Measurements from ENCODE around the gene SORBS2. TPM values are rescaled to one million over a fixed set of nuclear protein-coding genes. Genes with fewer than 3 reads are reported as not detected.

The SORBS2 gene
- total and polyA plus RNA-seq, 4 experiments from 2014 or later, result not detected

- H3K36me3 Mint-ChIP-seq, result no peaks in the 10 kb centered on the region
- POLR2A ChIA-PET (ENCODE audit: partially characterized antibody), result no interaction called here
- CTCF ChIA-PET (ENCODE audit: partially characterized antibody), result no interaction called here
Observed at GRCh38 chr4:185602397-185602796, 209.6 kb downstream of the SORBS2 start.

DNA sequence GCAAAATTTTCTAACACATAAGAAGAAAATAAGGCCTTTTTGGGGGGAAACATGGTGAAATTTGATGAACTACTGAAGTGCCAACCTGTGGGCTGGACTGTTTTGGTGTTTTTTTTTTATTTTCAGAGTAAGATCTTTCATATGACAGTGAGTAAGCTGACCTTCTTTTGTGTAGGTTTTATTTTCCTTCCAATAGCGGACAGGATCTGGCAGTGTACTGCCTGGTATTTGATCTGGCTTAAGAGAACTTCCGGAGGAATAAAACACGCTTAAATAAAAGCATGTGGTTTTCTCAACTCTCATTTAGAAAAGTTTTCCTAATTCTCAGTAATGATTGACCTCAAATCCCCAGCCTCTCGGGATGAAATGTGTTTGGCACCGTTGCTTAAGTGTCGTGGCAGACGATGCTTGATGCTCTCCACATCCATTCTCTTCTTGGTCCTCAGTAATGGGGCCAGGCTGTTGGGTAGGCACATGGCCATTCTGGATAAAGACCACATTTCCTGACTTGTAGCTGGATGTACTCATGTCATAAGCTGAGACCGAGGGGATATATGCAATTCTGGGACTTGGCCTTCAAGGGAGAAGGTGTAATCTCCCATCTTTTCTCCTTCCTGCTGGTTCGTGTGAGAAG lies 211.1 kb downstream of the SORBS2 start:
- peaks cover 13 to 16% of the 10 kb centered on the region in 2 donors for H3K27me3 Mint-ChIP-seq
- peaks cover 0 to 6% (median 0%) of the 10 kb centered on the region in 4 donors for H3K4me1 Mint-ChIP-seq
- peaks cover 3% of the 10 kb centered on the region for H3K27me3 ChIP-seq (ENCODE audit: insufficient read depth, low read length)
- no peak overlapping the region for H3K27ac Mint-ChIP-seq
- H3K4me3 Mint-ChIP-seq, result no peak overlapping the region
- no peak overlapping the region for H3K4me3 ChIP-seq (ENCODE audit: low read length in 2 of 2)
- H3K4me1 ChIP-seq (ENCODE audit: insufficient read depth, low read length), result no peaks in the 10 kb centered on the region
- H3K36me3 Mint-ChIP-seq, result no peaks in the 10 kb centered on the region
- ChIA-PET CTCF (ENCODE audit: partially characterized antibody) (interaction anchor here (0.8 to 4.5 kb wide), 4 partner anchors 7 to 11 kb away, joined by 3 to 47 read pairs (median 6); no protein-coding TSS in a partner anchor), POLR2A (ENCODE audit: partially characterized antibody) (no interaction called here)
- no peaks in the 10 kb centered on the region for H3K36me3 ChIP-seq (ENCODE audit: insufficient read depth, low read length)
- no peak overlapping the region for H3K27ac ChIP-seq (ENCODE audit: low read depth, low read length)
- no peaks in the 10 kb centered on the region for H3K9me3 ChIP-seq (ENCODE audit: control insufficient read depth in 1 of 2, low read length in 2 of 2)
- peaks cover 0 to 2% (median 0%) of the 10 kb centered on the region in 8 donors for H3K9me3 Mint-ChIP-seq
- intact Hi-C loops (cut with micrococcal nuclease), result no loop called here
- no peak for DNase-seq

More at GRCh38 chr4:185602397-185602796, 209.6 kb downstream of the SORBS2 start:
- H3K27me3 ChIP-seq (ENCODE audit: insufficient read depth, low read length), result peaks cover 3% of the 10 kb centered on the region
- Mint-ChIP-seq H3K9me3 (peaks cover 0 to 2% (median 0%) of the 10 kb centered on the region in 8 donors), H3K27ac (no peak overlapping the region), H3K27me3 (peaks cover 12 to 13% of the 10 kb centered on the region in 2 donors), H3K4me1 (peaks cover 0 to 4% (median 0%) of the 10 kb centered on the region in 4 donors), H3K4me3 (no peak overlapping the region)
- no peak for DNase-seq
- no peak overlapping the region for H3K4me3 ChIP-seq (ENCODE audit: low read length in 2 of 2)
- H3K9me3 ChIP-seq (ENCODE audit: control insufficient read depth in 1 of 2, low read length in 2 of 2), result no peaks in the 10 kb centered on the region
- H3K27ac ChIP-seq (ENCODE audit: low read depth, low read length), result no peak overlapping the region
- no peaks in the 10 kb centered on the region for H3K4me1 ChIP-seq (ENCODE audit: insufficient read depth, low read length)
- intact Hi-C loops (cut with micrococcal nuclease), result no loop called here
- H3K36me3 ChIP-seq (ENCODE audit: insufficient read depth, low read length), result no peaks in the 10 kb centered on the region

GRCh38 chr4:185599553-185600243 lies 212.3 kb downstream of the SORBS2 start:
- POLR2A ChIA-PET (ENCODE audit: partially characterized antibody), result no interaction called here

DNA sequence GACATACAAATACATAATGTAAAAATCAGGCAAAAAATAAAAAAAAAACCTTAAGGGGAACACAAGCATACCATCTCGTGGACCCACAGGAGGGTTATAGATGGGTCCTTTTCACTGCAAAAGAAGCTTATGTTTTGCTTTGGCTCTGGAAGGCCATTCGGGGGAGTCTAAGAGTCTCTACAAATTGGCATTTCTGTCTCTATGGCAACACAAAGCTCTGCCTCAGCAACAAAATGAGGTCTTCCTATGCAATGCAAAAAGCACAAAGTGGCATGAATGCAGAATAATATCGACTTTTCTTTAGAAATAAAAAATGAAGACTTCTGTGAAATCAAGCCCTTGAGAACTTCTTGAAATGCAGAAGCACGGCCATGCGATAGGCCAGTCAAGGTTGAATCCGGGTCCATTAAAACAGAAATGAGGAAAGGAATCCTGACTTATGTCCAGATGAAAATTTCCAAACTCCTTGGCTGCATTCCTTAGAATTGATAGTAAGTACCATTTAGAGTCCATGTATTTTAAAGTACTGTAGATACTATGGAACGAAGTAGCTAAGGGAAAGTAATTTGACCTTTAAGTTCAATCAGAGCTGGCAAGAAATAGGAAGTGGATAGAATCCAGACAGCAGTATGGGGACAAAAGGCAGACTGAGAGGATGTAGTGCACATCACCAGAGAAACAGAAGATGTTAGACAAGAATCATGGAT lies 213.0 kb downstream of the SORBS2 start:
- Histone ChIP-seq H3K4me1 (ENCODE audit: insufficient read depth, low read length) (no peaks in the 10 kb centered on the region), H3K27ac (ENCODE audit: low read depth, low read length) (no peak overlapping the region), H3K9me3 (ENCODE audit: control insufficient read depth in 1 of 2, low read length in 2 of 2) (no peaks in the 10 kb centered on the region), H3K4me3 (ENCODE audit: low read length in 2 of 2) (no peak overlapping the region), H3K36me3 (ENCODE audit: insufficient read depth, low read length) (no peaks in the 10 kb centered on the region), H3K27me3 (ENCODE audit: insufficient read depth, low read length) (peaks cover 3% of the 10 kb centered on the region)
- H3K4me3 Mint-ChIP-seq, result no peak overlapping the region
- DNase-seq, result no peak
- no peak overlapping the region for H3K27ac Mint-ChIP-seq
- ChIA-PET CTCF (ENCODE audit: partially characterized antibody) (interaction anchor here (0.7 to 4.5 kb wide), 16 partner anchors 9 to 563 kb away, joined by 3 to 47 read pairs (median 4); partner anchors contain the start of genes CCDC110 and UFSP2), POLR2A (ENCODE audit: partially characterized antibody) (no interaction called here)
- H3K9me3 Mint-ChIP-seq, result peaks cover 0 to 2% (median 0%) of the 10 kb centered on the region in 8 donors
- peaks cover 0 to 6% (median 0%) of the 10 kb centered on the region in 4 donors for H3K4me1 Mint-ChIP-seq
- peaks cover 11 to 13% of the 10 kb centered on the region in 2 donors for H3K27me3 Mint-ChIP-seq
- intact Hi-C loops (cut with micrococcal nuclease), result loop anchor here (10.0 kb wide), 1 partner anchor 394 kb away; the partner anchor contains the start of genes CFAP97 and SNX25
- H3K36me3 Mint-ChIP-seq, result no peaks in the 10 kb centered on the region

More at GRCh38 chr4:185599553-185600243, 212.3 kb downstream of the SORBS2 start:
- H3K27me3 Mint-ChIP-seq, result peaks cover 13 to 16% of the 10 kb centered on the region in 2 donors
- no peak overlapping the region for H3K4me3 Mint-ChIP-seq
- H3K27ac Mint-ChIP-seq, result peak overlapping the region in 1 of 7 donors; percentile 25
- Histone ChIP-seq H3K27me3 (ENCODE audit: insufficient read depth, low read length) (peaks cover 3% of the 10 kb centered on the region), H3K36me3 (ENCODE audit: insufficient read depth, low read length) (no peaks in the 10 kb centered on the region), H3K4me3 (ENCODE audit: low read length in 2 of 2) (no peak overlapping the region), H3K27ac (ENCODE audit: low read depth, low read length) (no peak overlapping the region), H3K4me1 (ENCODE audit: insufficient read depth, low read length) (no peaks in the 10 kb centered on the region), H3K9me3 (ENCODE audit: control insufficient read depth in 1 of 2, low read length in 2 of 2) (no peaks in the 10 kb centered on the region)
- peaks cover 0 to 2% (median 0%) of the 10 kb centered on the region in 8 donors for H3K9me3 Mint-ChIP-seq
- DNase-seq, result no peak
- peaks cover 0 to 6% (median 0%) of the 10 kb centered on the region in 4 donors for H3K4me1 Mint-ChIP-seq
- H3K36me3 Mint-ChIP-seq, result no peaks in the 10 kb centered on the region
- CTCF ChIA-PET (ENCODE audit: partially characterized antibody), result interaction anchor here (1.0 to 4.5 kb wide), 3 partner anchors 8 to 39 kb away, joined by 3 to 47 read pairs (median 6); no protein-coding TSS in a partner anchor
- intact Hi-C loops (cut with micrococcal nuclease), result loop anchor here (10.0 kb wide), 1 partner anchor 395 kb away; the partner anchor contains the start of genes CFAP97 and SNX25

DNA sequence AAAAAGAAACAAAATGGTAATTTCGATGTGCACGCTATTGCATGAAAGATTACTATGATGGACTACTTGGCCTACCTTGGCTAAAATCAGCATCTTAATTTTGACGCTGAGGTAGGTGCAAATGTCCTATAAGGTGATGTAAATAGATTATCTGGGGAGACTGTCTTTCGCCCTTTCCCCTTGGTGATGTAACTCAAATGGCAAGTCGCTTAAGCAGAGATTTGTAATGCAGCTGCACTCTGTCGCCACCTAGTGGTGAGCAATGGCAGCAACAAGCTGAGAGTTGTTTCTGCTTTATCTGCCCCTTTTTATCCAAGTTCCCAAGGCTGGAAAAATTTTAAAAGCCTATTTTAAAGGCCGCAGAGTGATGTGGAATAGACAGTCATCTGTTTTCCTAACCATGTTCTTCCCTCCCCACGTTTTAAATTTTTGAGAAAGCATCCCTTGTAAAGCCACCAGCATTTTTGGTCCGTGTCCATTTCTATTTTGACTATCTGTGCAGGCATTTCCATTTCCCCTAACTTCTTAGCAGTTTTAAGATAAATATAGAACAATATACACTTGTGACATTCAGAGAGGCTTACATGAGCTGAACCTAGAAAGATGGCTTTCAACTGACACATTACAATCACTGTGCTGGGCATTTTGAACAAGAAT lies 214.3 kb downstream of the SORBS2 start:
- Mint-ChIP-seq H3K27me3 (peaks cover 13 to 16% of the 10 kb centered on the region in 2 donors), H3K9me3 (peaks cover 0 to 2% (median 0%) of the 10 kb centered on the region in 8 donors), H3K4me3 (no peak overlapping the region), H3K36me3 (no peaks in the 10 kb centered on the region), H3K4me1 (peaks cover 0 to 6% (median 0%) of the 10 kb centered on the region in 4 donors), H3K27ac (no peak overlapping the region)
- no peaks in the 10 kb centered on the region for H3K4me1 ChIP-seq (ENCODE audit: insufficient read depth, low read length)
- no peak overlapping the region for H3K27ac ChIP-seq (ENCODE audit: low read depth, low read length)
- peak; percentile 53 to 63 (median 57) for DNase-seq
- no peaks in the 10 kb centered on the region for H3K9me3 ChIP-seq (ENCODE audit: control insufficient read depth in 1 of 2, low read length in 2 of 2)
- intact Hi-C loops (cut with micrococcal nuclease), result loop anchor here (1.0 to 10.0 kb wide), 3 partner anchors 126 to 557 kb away; partner anchors contain the start of genes CCDC110, CFAP97 and SNX25
- no peaks in the 10 kb centered on the region for H3K36me3 ChIP-seq (ENCODE audit: insufficient read depth, low read length)
- H3K4me3 ChIP-seq (ENCODE audit: low read length in 2 of 2), result no peak overlapping the region
- ChIA-PET POLR2A (ENCODE audit: partially characterized antibody) (no interaction called here), CTCF (ENCODE audit: partially characterized antibody) (interaction anchor here (0.8 to 4.5 kb wide), 24 partner anchors 10 to 594 kb away, joined by 3 to 47 read pairs (median 4); partner anchors contain the start of genes CCDC110, CYP4V2 and UFSP2)
- no peaks in the 10 kb centered on the region for H3K27me3 ChIP-seq (ENCODE audit: insufficient read depth, low read length)

DNA sequence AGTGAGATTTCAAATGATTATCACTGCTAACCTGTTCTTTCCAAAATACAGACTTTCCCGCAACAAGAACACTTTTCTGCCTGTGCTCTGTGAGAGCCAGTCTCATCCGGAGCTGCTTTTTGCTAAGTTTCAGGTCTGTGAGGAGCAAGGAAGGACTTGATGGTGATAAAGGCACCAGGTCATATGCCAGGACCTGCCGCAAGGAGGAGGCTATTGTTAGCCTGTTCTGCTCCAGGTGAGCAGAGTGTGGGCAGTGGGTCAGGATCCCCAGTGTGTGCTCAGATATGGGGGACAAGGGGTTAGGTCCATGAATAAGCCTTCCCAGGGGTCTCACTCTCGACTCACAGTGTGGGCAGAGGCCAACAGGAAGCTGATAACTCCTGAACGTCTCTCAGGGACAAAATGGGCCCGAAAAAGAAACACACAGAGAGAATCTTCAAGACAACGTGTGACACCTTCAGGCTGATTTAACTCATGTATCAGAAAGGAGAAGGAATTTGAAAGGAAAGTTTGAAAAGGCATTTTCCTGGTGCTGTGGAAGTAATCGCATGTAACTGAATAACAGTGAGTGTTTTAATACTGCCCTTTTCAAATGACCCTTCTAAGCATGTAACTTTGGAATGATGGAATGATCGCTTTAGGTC lies 219.0 kb downstream of the SORBS2 start:
- peaks cover 3% of the 10 kb centered on the region for H3K27me3 ChIP-seq (ENCODE audit: insufficient read depth, low read length)
- no peak overlapping the region for H3K4me3 Mint-ChIP-seq
- no peak for DNase-seq
- H3K9me3 ChIP-seq (ENCODE audit: control insufficient read depth in 1 of 2, low read length in 2 of 2), result no peaks in the 10 kb centered on the region
- no peak overlapping the region for H3K4me3 ChIP-seq (ENCODE audit: low read length in 2 of 2)
- intact Hi-C loops (cut with micrococcal nuclease), result loop anchor here (10.0 kb wide), 1 partner anchor 388 kb away; the partner anchor contains the start of genes CFAP97 and SNX25
- peaks cover 14 to 25% of the 10 kb centered on the region in 2 donors for H3K27me3 Mint-ChIP-seq
- no peaks in the 10 kb centered on the region for H3K4me1 ChIP-seq (ENCODE audit: insufficient read depth, low read length)
- no peaks in the 10 kb centered on the region for H3K36me3 Mint-ChIP-seq
- ChIA-PET CTCF (ENCODE audit: partially characterized antibody) (interaction anchor here (0.8 kb wide), 1 partner anchor 553 kb away, joined by 3 read pairs; no protein-coding TSS in a partner anchor), POLR2A (ENCODE audit: partially characterized antibody) (no interaction called here)
- H3K27ac Mint-ChIP-seq, result no peak overlapping the region
- no peaks in the 10 kb centered on the region for H3K9me3 Mint-ChIP-seq
- H3K4me1 Mint-ChIP-seq, result peaks cover 0 to 8% (median under 1%) of the 10 kb centered on the region in 4 donors
- no peak overlapping the region for H3K27ac ChIP-seq (ENCODE audit: low read depth, low read length)
- no peaks in the 10 kb centered on the region for H3K36me3 ChIP-seq (ENCODE audit: insufficient read depth, low read length)

All from CD4-positive, alpha-beta memory T cell (primary cell).